GM19240 (cell line): ENCODE results near the gene SLC51A.
"Not testable (repeated sequence)": the region's sequence is repeated elsewhere in the genome, so short reads cannot be mapped to it uniquely, and the experiment has no call there.

Experiments used
- DNase-seq: peaks from one replicate; pipeline ENCODE4 v3.0.0; 2011; ENCODE audit warnings: low spot score; ENCODE audit not compliant: insufficient read length

The SLC51A gene

GRCh38 chr3:196238612-196239560, 22.6 kb downstream of the SLC51A start:
- no peak for DNase-seq

- no peak for DNase-seq
Observed at GRCh38 chr3:196240424-196240823, 24.1 kb downstream of the SLC51A start.

- no peak for DNase-seq
Observed at GRCh38 chr3:196241704-196242103, 25.4 kb downstream of the SLC51A start.

- DNase-seq = not testable (repeated sequence)
Observed at GRCh38 chr3:196244166-196244565, 27.8 kb downstream of the SLC51A start.

GRCh38 chr3:196246612-196247308, 30.4 kb downstream of the SLC51A start:
- no peak for DNase-seq

GRCh38 chr3:196251918-196252317, 35.6 kb downstream of the SLC51A start:
- no peak for DNase-seq

- no peak for DNase-seq
Observed at GRCh38 chr3:196254376-196255283, 38.3 kb downstream of the SLC51A start.

- no peak for DNase-seq
Observed at GRCh38 chr3:196255776-196256175, 39.4 kb downstream of the SLC51A start.

GRCh38 chr3:196260784-196261183, 44.5 kb downstream of the SLC51A start:
- no peak for DNase-seq

GRCh38 chr3:196263819-196264218, 47.5 kb downstream of the SLC51A start:
- DNase-seq = no peak

GRCh38 chr3:196268284-196269163, 52.2 kb downstream of the SLC51A start:
- DNase-seq = no peak

GRCh38 chr3:196270499-196270898, 54.2 kb downstream of the SLC51A start:
- no peak for DNase-seq

- DNase-seq = no peak
Observed at GRCh38 chr3:196272826-196273225, 56.5 kb downstream of the SLC51A start.

- no peak for DNase-seq
Observed at GRCh38 chr3:196273655-196274054, 57.3 kb downstream of the SLC51A start.

- peak; percentile 49 for DNase-seq
Observed at GRCh38 chr3:196274585-196274984, 58.3 kb downstream of the SLC51A start.

GRCh38 chr3:196275126-196275525, 58.8 kb downstream of the SLC51A start:
- no peak for DNase-seq

GRCh38 chr3:196280689-196281440, 64.5 kb downstream of the SLC51A start:
- DNase-seq = no peak

GRCh38 chr3:196281962-196282361, 65.6 kb downstream of the SLC51A start:
- DNase-seq = no peak
